GM03348 (cell line): ENCODE measurements around the gene PIK3C3.

ENCODE experiments used
- DNase-seq: peaks from one replicate; pipeline ENCODE4 v3.0.0; 2012; ENCODE audit warnings: low spot score

The PIK3C3 gene

DNA sequence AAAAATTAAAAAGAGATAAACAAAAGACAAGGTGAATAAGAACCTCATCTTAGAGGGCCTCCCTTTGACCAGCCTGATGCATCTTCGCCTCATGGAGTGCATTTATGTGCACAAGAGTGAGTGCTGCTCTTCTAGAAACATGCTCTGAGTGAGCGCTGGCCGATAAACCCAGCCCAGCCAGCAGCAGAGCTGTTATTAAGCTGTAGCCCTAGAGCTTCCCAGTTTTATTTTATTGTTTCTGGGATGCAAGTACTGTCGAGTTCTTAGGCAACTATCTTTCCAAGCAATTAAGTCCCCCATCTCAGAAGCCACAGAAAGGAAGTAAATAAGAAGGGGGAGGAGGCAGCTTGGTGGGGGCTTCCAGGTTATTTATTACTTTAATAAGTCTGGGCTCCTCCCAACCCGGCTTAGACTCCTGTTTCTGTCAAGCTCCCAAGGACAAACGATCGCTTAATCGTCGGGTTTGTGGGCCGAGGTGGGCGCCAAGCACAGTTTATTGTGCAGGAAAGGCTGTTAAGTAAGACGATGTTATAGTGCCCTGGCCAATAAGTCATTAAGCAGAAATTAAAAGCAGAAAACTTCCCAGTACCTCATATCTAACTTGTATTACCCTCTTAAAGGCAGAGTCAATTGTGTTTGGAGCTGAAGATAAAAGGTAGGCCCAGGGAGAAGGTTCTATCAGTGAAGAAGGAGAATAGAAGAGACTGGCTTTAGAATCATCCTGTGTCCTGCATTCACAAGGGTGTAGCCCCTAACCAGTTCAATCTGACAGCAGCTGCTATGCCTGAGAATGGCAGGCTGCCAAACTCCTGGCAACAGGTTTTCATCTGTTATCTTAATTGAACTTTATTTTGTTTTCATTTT is 176.3 kb downstream of the PIK3C3 start:
- no peak for DNase-seq

GRCh38 chr18:42131930-42132244 is 176.9 kb downstream of the PIK3C3 start:
- no peak for DNase-seq
